ENCODE results near the gene STK10. TPM values are rescaled to one million over a fixed set of nuclear protein-coding genes. Genes with fewer than 3 reads are reported as not detected.

The STK10 gene
- polyA plus RNA-seq, 3 donors: 12.7 to 22.4 (median 15.7) TPM

DNA sequence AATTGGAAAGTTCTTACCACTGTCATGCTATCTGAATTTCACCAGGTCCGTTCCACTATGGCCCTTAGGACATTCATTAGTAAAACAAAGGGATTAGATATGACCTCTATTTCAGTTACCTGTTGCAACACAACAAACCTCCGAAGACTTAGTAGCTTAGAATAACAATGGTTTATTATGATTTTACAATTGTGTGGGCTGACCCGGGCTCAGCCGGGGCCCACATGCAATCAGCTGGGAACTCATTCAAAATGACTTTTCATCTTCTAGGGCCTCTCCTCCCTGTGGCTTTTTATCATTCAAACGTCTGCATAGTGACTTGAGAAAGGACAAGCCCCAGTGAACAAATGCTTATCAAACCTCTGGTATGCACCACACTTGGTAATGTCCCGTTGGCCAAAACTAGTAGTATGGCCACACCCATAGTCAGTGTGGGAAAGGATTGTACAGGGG, 179.3 kb downstream of the STK10 start:
- DNase-seq (ENCODE audit: extremely low read depth in 1 of 11, low read depth in 9 of 11, low spot score in 4 of 11): no peak

DNA sequence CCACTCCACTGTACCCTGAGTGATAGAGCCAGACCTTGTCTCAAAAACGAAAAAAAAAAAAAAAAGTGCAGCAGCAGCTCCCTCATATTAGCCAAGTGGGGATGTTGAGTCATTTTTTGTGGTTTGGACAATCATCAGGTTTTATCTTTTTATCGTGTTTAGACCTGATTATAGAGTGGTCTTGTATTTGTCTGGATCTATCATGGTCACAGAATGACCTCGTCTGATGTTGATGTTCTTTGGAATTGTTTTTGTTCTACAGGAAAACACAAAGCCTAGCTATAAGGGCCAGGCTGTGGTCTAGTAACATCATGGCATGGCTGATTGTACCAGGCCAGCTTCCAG, 179.9 kb downstream of the STK10 start:
- no peak for DNase-seq (ENCODE audit: extremely low read depth in 1 of 11, low read depth in 9 of 11, low spot score in 4 of 11)

DNA sequence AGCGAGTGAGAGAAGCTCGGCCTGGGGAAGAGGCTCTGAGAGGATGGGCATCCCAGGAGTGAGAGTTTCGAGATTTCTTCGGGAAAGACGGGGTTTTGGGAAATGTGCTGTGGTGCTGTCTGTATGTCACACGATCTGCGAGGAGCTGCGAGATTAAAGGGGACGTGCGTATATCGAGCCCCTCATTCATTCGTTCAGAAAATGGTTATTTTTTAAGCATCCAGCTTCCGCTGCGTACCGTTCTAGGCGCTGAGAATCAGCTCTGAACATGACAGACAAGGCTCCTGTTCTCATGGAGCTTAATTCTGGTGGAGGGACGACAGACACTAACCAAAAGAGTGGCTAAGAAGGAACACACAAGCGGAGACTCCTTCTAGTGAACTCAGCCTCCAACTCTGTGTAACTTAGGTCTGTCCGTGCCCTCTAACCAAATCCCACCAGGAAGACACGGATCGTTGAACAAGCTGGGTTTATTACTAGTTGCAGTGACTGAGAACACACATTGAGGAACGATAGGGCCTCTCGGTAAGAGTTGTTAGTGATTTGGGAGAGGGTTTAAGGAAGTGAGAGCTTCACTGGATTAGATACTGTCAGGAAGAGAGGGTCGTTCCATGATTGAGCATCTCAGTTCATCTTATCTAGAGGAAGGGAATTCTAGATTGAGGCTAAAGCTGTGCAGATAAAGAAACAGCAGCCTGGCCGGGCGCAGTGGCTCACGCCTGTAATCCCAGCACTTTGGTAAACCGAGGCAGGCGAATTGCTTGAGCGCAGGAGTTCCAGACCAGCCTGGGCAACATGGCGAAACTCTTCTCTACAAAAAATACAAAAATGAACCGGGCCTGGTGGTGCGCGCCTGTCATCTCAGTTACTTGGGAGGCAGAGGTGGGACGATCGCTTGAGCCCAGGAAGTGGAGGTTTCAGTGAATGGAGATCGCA, 180.6 kb downstream of the STK10 start:
- peak in 3 of 11 donors; percentile 27 to 37 (median 33) for DNase-seq (ENCODE audit: extremely low read depth in 1 of 11, low read depth in 9 of 11, low spot score in 4 of 11)

DNA sequence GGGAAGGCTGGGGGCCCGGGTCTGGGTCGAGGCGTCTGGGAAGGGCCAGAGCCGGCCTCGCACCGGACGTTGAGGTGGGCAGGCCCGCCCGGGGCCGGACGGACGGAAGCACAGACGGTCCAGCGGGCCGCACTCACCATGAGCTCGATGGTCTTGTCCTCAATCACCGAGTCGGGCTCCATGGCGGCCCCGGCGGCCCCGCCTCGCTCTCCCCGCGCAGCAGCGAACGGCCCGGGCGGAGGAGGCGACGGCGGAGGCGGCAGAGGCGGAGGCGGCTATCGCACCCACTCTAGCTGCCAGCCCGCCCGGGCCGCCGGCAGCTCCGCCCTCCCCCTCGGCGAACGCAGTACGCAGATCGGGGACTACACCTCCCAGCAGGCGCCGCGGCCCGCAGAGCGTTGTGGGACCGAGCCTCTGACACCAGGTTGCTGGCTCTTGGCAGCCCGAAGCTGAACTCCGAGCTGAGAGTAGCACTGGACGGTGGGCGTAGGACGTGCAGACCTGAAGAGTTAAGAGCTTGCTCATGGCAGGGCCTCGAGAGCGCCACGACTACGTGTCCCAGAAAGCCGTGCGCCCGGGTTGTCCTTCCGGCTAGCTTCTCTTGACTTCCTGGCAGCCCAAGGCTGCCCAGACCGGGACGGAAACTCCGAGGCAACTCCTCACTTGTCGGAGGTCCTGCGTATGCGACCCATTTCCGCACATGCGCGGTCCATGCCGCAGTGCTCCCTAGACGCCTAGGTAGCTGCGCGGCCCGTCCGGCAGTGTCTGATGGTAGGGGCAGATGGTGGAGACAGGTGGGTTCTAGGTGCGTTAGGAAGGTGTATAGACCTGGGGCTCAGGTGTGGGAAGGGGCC, 181.5 kb downstream of the STK10 start, which contains the start of gene FBXW11:
FBXW11 (minus strand) TSS at position 318 of the 854 bp plus-strand sequence; CDS start at position 182, 136 bp downstream.
- DNase-seq (ENCODE audit: extremely low read depth in 1 of 11, low read depth in 9 of 11, low spot score in 4 of 11): peak; percentile 89 to 97 (median 94)

DNA sequence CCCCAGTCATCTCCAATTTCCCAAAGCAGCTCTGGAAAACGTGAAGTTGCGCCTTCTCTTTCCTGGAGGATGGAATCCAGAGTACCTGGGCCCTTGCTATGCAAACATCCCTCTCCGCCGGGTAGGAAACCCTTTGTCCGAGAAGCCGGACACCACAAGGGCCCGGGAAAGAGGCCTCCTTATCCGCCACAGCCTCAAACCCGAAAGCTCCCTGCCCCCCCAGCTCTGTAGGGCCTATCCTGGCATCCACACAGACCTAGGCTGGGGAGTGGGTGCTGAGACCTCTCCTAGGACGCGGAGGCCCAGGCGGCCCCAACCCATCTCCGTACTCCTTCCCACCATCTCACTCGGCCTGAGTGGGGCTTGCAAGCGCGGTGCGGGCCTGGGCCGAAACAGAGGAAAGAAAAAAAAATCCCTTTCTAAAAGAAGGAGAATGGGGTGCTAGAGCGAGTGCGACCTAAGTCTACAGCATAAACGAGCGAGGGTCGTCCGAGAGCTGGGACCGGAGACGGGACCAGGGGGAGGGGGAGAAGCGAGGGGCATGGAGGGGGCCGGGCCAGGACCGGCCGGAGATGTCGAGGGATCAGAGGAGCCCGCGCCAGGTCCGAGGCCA, 182.2 kb downstream of the STK10 start:
- DNase-seq (ENCODE audit: extremely low read depth in 1 of 11, low read depth in 9 of 11, low spot score in 4 of 11): peak in 4 of 11 donors; percentile 28 to 51 (median 42)

DNA sequence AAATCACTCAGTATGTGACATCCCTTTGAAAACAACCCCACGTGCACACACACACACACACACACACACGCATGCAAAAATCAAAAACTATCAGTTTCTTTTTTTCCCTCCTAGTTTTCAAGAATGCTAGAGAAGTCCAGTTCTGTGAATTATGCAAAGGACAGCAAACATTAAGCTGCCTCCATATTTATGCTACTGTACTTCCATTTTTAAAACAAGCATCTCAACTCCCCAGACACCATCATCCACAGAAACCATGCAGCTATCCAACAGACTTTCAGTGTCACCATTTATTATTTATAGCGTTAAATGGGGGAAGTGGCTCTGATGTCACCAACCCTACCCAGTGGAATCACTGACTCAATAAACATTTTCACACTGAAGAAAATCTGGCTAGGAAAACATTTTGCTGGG, 183.2 kb downstream of the STK10 start:
- no peak for DNase-seq (ENCODE audit: extremely low read depth in 1 of 11, low read depth in 9 of 11, low spot score in 4 of 11)

DNA sequence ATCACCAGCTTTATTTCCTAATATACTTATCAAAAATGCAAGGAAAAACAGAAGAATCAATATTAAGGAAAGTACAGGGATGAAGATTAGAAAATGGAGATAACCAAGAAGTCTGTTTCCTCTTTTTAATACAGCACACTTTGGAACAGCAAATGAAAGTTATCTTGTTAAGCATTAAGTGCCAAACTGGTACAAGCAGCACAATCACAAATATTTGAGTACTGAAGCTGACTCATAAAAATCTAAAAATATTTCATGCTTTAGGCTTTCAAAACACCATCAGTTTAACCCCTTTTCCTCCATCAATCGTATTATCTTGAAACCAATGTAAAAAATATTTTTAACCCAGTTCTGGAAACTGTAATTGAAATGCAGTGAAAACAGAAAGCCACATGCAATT, 184.3 kb downstream of the STK10 start:
- no peak for DNase-seq (ENCODE audit: extremely low read depth in 1 of 11, low read depth in 9 of 11, low spot score in 4 of 11)

DNA sequence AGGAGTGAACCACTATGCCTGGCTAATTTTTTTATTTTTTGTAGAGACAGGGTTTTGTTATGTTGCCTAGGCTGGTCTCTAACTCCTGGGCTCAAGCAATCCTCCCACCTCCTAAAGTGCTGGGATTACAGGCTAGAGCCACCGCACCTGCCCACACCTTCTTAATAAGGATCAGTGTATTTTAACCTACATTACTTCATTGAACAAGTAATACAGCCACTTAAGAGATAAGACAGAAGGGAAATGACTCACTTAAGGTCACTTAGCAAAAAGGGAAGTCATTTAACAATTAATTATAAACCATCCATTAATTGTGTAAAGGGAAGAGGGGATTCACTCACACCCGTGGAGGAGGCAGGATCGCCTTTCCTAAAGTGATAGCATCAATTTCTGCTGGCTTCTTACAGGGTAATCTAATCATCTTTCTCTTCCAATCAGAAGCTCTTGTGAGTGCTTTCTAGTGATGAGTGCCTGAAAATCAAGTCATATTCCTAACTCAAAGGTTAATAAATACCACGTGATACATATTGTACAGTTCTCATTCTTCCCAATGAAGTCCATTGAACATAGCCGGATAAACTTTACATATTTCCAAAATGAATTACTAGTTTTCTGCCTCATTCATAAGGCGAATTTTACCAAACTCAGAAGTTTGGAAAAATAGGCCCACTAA, 185.0 kb downstream of the STK10 start:
- DNase-seq (ENCODE audit: extremely low read depth in 1 of 11, low read depth in 9 of 11, low spot score in 4 of 11): no peak

DNA sequence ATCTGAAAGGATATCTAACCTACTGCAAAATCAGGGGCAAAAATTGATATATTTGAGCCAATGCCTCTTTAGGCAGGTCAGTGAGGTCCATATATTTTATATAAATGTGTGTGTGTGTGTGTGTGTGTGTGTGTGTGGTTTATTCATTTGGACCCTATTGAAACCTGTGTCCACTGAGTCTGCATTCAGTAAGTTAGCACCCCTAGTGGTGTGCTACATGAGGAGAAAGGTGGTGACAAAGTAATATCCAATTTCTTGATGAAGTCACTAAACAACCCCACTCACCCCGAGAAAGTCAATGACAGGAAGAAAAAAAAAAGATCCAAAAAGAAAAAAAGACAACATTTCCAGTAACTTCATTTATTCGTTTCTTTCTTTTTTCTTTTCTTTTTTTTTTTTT, 185.7 kb downstream of the STK10 start:
- no peak for DNase-seq (ENCODE audit: extremely low read depth in 1 of 11, low read depth in 9 of 11, low spot score in 4 of 11)

DNA sequence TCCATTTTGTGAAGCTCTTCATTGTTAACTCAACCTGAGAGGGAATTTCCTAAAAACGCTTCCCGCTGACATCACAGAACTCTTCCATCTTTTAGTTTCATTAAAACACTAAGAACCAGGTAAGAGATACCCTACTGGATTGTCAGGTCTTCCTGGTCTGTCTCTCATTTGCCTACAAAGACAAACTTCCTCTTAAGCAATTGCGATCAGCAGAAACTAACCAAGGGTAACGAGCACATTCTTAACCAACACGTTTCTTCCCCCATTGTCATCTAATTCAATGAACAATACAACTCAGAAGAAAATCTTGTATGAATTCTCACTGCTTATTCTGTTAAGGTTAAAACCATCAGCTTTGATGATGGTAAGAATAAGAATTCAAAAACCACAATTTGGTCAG, 188.1 kb downstream of the STK10 start:
- DNase-seq (ENCODE audit: extremely low read depth in 1 of 11, low read depth in 9 of 11, low spot score in 4 of 11): no peak

DNA sequence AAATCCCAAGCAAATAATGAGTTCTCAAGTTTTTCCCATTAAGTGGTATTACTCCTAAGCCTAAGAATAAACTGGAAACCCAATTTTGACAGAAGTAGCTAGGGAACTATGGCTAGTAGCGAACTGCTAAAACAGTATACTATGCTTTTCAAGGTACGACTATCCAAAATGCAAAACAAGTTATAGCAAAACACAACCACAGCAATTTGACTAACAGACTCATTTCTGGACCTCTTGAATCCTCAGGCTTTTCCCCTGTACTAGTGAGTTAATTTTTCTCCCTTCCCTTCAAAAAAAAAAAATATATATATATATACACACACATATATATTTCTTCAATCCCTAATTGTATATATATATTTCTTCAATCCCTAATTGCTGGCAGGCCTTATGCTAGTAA, 188.9 kb downstream of the STK10 start:
- no peak for DNase-seq (ENCODE audit: extremely low read depth in 1 of 11, low read depth in 9 of 11, low spot score in 4 of 11)

DNA sequence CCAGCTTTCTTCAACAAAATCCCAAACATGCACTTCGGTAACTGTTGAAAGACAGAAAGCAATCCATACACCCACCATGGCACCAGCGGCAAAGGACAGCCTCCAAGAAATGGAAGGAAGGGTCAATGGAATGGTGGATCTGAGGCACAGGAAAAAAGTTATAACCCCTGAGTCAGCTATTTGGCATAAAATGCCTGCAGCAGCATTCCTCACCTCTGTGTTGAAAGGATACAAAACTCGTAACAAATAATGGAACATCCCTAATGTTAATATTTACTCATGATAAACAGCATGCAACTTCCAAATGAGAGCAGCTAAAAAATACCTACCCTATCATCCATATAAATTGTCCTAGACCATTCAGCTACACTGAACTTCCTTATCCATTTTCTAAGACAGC, 191.0 kb downstream of the STK10 start:
- DNase-seq (ENCODE audit: extremely low read depth in 1 of 11, low read depth in 9 of 11, low spot score in 4 of 11): no peak

DNA sequence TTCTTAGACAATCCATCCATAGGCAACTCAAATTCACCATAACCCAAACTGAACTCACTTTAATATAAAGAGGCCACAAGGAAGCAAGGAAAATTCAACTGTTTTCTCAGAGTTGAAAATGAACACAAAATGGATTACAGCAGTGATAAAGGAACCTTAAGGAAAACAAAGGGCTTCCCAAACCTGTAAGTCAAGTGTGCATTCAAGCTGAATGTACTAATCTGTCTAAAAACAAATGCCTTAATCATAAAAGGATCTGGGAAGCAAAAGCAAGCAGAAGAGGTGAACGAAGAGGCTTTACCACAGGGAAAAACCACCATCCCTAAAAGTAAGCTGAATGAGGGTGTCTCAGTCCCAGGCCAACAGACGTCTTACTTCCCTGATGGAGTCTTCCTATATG, 195.2 kb downstream of the STK10 start:
- DNase-seq (ENCODE audit: extremely low read depth in 1 of 11, low read depth in 9 of 11, low spot score in 4 of 11): no peak

DNA sequence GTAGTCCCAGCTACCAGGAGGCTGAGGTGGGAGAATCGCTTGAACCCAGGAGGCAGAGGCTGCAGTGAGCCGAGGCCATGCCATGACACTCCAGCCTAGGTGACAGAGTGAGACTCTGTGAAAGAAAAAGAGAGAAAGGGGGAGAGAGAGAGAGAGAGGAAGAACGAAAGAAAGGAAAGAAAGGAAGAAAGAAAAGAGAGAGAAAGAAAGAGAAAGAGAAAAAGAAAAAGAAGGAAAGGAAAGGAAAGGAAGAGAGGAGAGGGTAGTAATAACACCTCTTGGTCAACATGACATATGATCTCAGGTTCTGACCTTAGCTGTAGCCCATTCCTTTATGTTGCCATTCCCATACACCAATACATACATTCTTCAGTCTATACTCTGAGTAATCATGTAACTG, 195.7 kb downstream of the STK10 start:
- DNase-seq (ENCODE audit: extremely low read depth in 1 of 11, low read depth in 9 of 11, low spot score in 4 of 11): no peak

Other genes with a start within 250 kb of the STK10 start
- 10 to 100 TPM; 52.0 to 58.2 (median 54.7) TPM for gene FBXW11, start 181.6 kb downstream of the STK10 start, polyA plus RNA-seq (ENCODE audit: insufficient read length in 3 of 3)
- gene EFCAB9, start 5.9 kb upstream of the STK10 start, polyA plus RNA-seq (ENCODE audit: insufficient read length in 3 of 3): not detected
- 10 to 100 TPM; 54.4 to 81.8 (median 74.5) TPM for gene UBTD2, start 95.5 kb upstream of the STK10 start, polyA plus RNA-seq (ENCODE audit: insufficient read length in 3 of 3)